ENCODE measurements around the gene FN1.

Gene FN1

GRCh38 chr2:215386566-215386965 is 49.3 kb downstream of the FN1 start:
- TF ChIP-seq MAX (IDR thresholded peaks at IDR 0.05) = no peak
- TF ChIP-seq YY1 (IDR thresholded peaks at IDR 0.05; ENCODE audit: low read depth) = no peak
- no peak for TF ChIP-seq TAF1 (IDR thresholded peaks at IDR 0.05; ENCODE audit: low read depth)
- no peak for TF ChIP-seq USF1 (IDR thresholded peaks at IDR 0.05)
- TF ChIP-seq NFIC (IDR thresholded peaks at IDR 0.05) = no peak
- no peak for TF ChIP-seq ZBTB7A (IDR thresholded peaks at IDR 0.05; ENCODE audit: low read depth)
- TF ChIP-seq EP300 (IDR thresholded peaks at IDR 0.05; ENCODE audit: borderline replicate concordance) = no peak
- no peak for TF ChIP-seq TEAD4 (IDR thresholded peaks at IDR 0.05)
- TF ChIP-seq EGR1 (IDR thresholded peaks at IDR 0.05) = no peak
- TF ChIP-seq REST (IDR thresholded peaks at IDR 0.05; ENCODE audit: low read depth) = no peak
- no peak for TF ChIP-seq RAD21 (IDR thresholded peaks at IDR 0.05; ENCODE audit: low read depth)

- TF ChIP-seq MAX (IDR thresholded peaks at IDR 0.05) = no peak
- TF ChIP-seq TCF12 (IDR thresholded peaks at IDR 0.05; ENCODE audit: low read depth) = no peak
- no peak for TF ChIP-seq REST (IDR thresholded peaks at IDR 0.05; ENCODE audit: low read depth)
- TF ChIP-seq TEAD4 (IDR thresholded peaks at IDR 0.05) = no peak
- no peak for TF ChIP-seq EGR1 (IDR thresholded peaks at IDR 0.05)
- TF ChIP-seq NFIC (IDR thresholded peaks at IDR 0.05) = no peak
- TF ChIP-seq EP300 (IDR thresholded peaks at IDR 0.05; ENCODE audit: borderline replicate concordance) = no peak
Observed at GRCh38 chr2:215384710-215385109, 51.2 kb downstream of the FN1 start.

DNA sequence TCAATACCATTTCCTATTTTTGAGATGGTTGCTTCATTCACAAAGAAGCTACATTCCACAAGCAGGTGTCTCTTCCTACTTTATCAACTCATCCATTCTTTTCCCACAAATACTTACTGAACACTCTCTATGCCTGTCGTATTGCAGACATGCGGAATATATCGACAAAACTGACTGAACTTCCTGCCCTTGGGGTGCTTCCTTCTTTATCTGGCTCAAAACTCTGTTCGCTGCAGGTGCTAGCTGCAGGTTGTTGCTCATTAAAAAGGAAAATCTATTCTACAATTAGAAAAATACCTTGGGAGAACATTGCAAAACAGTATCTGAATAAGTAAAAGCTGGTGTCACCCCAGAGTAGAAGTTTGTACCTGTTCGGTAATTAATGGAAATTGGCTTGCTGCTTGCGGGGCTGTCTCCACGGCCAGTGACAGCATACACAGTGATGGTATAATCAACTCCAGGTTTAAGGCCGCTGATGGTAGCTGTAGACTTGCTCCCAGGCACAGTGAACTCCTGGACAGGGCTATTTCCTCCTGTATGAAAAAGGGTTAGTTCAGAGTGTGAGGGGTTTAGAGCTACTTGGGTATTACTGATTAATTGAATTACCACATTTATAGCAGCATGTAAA is 52.1 kb downstream of the FN1 start:
- TF ChIP-seq CEBPB (IDR thresholded peaks at IDR 0.05) (no peak), TCF12 (IDR thresholded peaks at IDR 0.05; ENCODE audit: low read depth) (no peak), REST (IDR thresholded peaks at IDR 0.05; ENCODE audit: low read depth) (no peak), TEAD4 (IDR thresholded peaks at IDR 0.05) (no peak), TAF1 (IDR thresholded peaks at IDR 0.05; ENCODE audit: low read depth) (no peak), NFIC (IDR thresholded peaks at IDR 0.05) (no peak), EP300 (IDR thresholded peaks at IDR 0.05; ENCODE audit: borderline replicate concordance) (no peak), USF1 (IDR thresholded peaks at IDR 0.05) (no peak), YY1 (IDR thresholded peaks at IDR 0.05; ENCODE audit: low read depth) (no peak), FOXM1 (IDR thresholded peaks at IDR 0.05; ENCODE audit: borderline replicate concordance, low read depth) (no peak), ZBTB7A (IDR thresholded peaks at IDR 0.05; ENCODE audit: low read depth) (no peak), EGR1 (IDR thresholded peaks at IDR 0.05) (no peak), CREB1 (IDR thresholded peaks at IDR 0.05; ENCODE audit: low read depth) (no peak), MAX (IDR thresholded peaks at IDR 0.05) (no peak), RAD21 (IDR thresholded peaks at IDR 0.05; ENCODE audit: low read depth) (no peak)

GRCh38 chr2:215382480-215382879 is 53.4 kb downstream of the FN1 start:
- TF ChIP-seq TEAD4 (IDR thresholded peaks at IDR 0.05) = no peak
- no peak for TF ChIP-seq TAF1 (IDR thresholded peaks at IDR 0.05; ENCODE audit: low read depth)
- TF ChIP-seq NFIC (IDR thresholded peaks at IDR 0.05) = no peak
- TF ChIP-seq RAD21 (IDR thresholded peaks at IDR 0.05; ENCODE audit: low read depth) = no peak
- no peak for TF ChIP-seq YY1 (IDR thresholded peaks at IDR 0.05; ENCODE audit: low read depth)
- TF ChIP-seq FOXM1 (IDR thresholded peaks at IDR 0.05; ENCODE audit: borderline replicate concordance, low read depth) = no peak
- TF ChIP-seq TCF12 (IDR thresholded peaks at IDR 0.05; ENCODE audit: low read depth) = no peak
- TF ChIP-seq CEBPB (IDR thresholded peaks at IDR 0.05) = no peak
- no peak for TF ChIP-seq EGR1 (IDR thresholded peaks at IDR 0.05)
- no peak for TF ChIP-seq REST (IDR thresholded peaks at IDR 0.05; ENCODE audit: low read depth)
- TF ChIP-seq MAX (IDR thresholded peaks at IDR 0.05) = no peak
- no peak for TF ChIP-seq EP300 (IDR thresholded peaks at IDR 0.05; ENCODE audit: borderline replicate concordance)
- TF ChIP-seq USF1 (IDR thresholded peaks at IDR 0.05) = no peak
- no peak for TF ChIP-seq CREB1 (IDR thresholded peaks at IDR 0.05; ENCODE audit: low read depth)
- TF ChIP-seq ZBTB7A (IDR thresholded peaks at IDR 0.05; ENCODE audit: low read depth) = no peak

Data from Ishikawa (cell line).